Keratinocyte (primary cell): ENCODE data around the gene DDB1. TPM values are rescaled to one million over a fixed set of nuclear protein-coding genes. Genes with fewer than 3 reads are reported as not detected.

Source experiments
- DNase-seq: peaks from one replicate; pipeline ENCODE4 v3.0.0-alpha.2; 2011; ENCODE audit warnings: low read depth, missing footprints, low spot score
- FAIRE-seq: peaks from 2 replicates; lab custom pipeline; 2011; peaks lifted over from hg19 to GRCh38; lab: Jason Lieb, UNC
- H2AFZ ChIP-seq: 2 replicates; pipeline ENCODE4 v1.6.0; 2012; ENCODE audit warnings: low read length, control low read depth, inconsistent platforms; ENCODE audit not compliant: control insufficient read depth
- H3K27ac ChIP-seq: 2 replicates; pipeline ENCODE4 v1.5.1; 2011; ENCODE audit warnings: low read length; ENCODE audit not compliant: control insufficient read depth, insufficient read depth
- H3K27me3 ChIP-seq: 3 replicates; pipeline ENCODE4 v1.6.0; 2011; ENCODE audit warnings: low read length; ENCODE audit not compliant: control insufficient read depth, insufficient read depth; ENCODE audit errors: extremely low read depth
- H3K36me3 ChIP-seq, 2 experiments: 2 replicates in 1 of 2; 3 replicates in 1 of 2; pipeline ENCODE4 v1.5.1; 2011; ENCODE audit warnings: low read length in 2 of 2, mild to moderate bottlenecking in 1 of 2; ENCODE audit not compliant: control insufficient read depth in 2 of 2, insufficient read depth in 2 of 2; ENCODE audit errors: extremely low read depth in 1 of 2
- H3K4me1 ChIP-seq: 3 replicates; pipeline ENCODE4 v1.5.1; 2011; ENCODE audit warnings: low read length; ENCODE audit not compliant: control insufficient read depth, insufficient read depth; ENCODE audit errors: extremely low read depth
- H3K4me2 ChIP-seq: 3 replicates; pipeline ENCODE4 v1.6.0; 2011; ENCODE audit warnings: low read depth, low read length; ENCODE audit not compliant: control insufficient read depth, insufficient read depth; ENCODE audit errors: extremely low read depth
- H3K4me3 ChIP-seq, 3 experiments: fragments of 200-600 bp in 1 of 3; sonication (generic) in 1 of 3; 2 replicates in 2 of 3; 3 replicates in 1 of 3; pipeline ENCODE4 v1.5.1; 2011 to 2016; ENCODE audit warnings: low read length in 3 of 3, mild to moderate bottlenecking in 3 of 3, control low read depth in 2 of 3, inconsistent platforms in 1 of 3, low read depth in 1 of 3, mixed read lengths in 1 of 3, mixed run types in 1 of 3, moderate library complexity in 1 of 3; ENCODE audit not compliant: control insufficient read depth in 2 of 3, insufficient read depth in 2 of 3; ENCODE audit errors: extremely low read depth in 1 of 3
- H3K79me2 ChIP-seq: 2 replicates; pipeline ENCODE4 v1.6.0; 2012; ENCODE audit warnings: low read length; ENCODE audit not compliant: control insufficient read depth, insufficient read depth
- H3K9ac ChIP-seq: 3 replicates; pipeline ENCODE4 v1.6.0; 2011; ENCODE audit warnings: low read length; ENCODE audit not compliant: control insufficient read depth, insufficient read depth; ENCODE audit errors: extremely low read depth
- H3K9me1 ChIP-seq: 3 replicates; pipeline ENCODE4 v1.6.0; 2011; ENCODE audit warnings: low read length; ENCODE audit not compliant: control insufficient read depth, insufficient read depth; ENCODE audit errors: extremely low read depth
- H3K9me3 ChIP-seq: 2 replicates; pipeline ENCODE4 v1.5.1; 2012; ENCODE audit warnings: low read depth, low read length; ENCODE audit not compliant: control insufficient read depth
- H4K20me1 ChIP-seq: 3 replicates; pipeline ENCODE4 v1.6.0; 2011; ENCODE audit warnings: low read length; ENCODE audit not compliant: control insufficient read depth, insufficient read depth; ENCODE audit errors: extremely low read depth
- EZH2 ChIP-seq: IDR thresholded peaks from one replicate; pipeline ENCODE4 v1.6.1; 2012; ENCODE audit warnings: inconsistent platforms, mild to moderate bottlenecking, low read length, moderate library complexity
- dilution Hi-C: fragments of 300-500 bp; cut with MboI; formaldehyde crosslinking; loops from one replicate; pipeline ENCODE4 v1.7.0; 2020; ENCODE audit warnings: low sequenced_read_pairs; ENCODE audit not compliant: extremely low pct_ligation_motif_present
- polyA plus RNA-seq, 5 experiments: library from polyadenylated mRNA; depleted of rRNA in 3 of 5; stranded (reverse) in 3 of 5; stranded (forward) in 1 of 5; unstranded in 1 of 5; fragments of >200 nt; gene quantifications; 1 replicate in 1 of 5; 2 replicates in 3 of 5; 3 replicates in 1 of 5; pipeline versions ENCODE4 v1.2.1 to v1.2.3, GENCODE V29; 2011 to 2012; ENCODE audit warnings: missing spikeins in 2 of 5, low read depth in 1 of 5, low replicate concordance in 1 of 5
- TF ChIP-seq, protein P1 (sequence below), 3 experiments: IDR thresholded peaks in 1 of 3; conservative IDR thresholded peaks in 1 of 3; optimal IDR thresholded peaks in 1 of 3; 2 replicates in 2 of 3; 3 replicates in 1 of 3; pipeline versions ENCODE3 to v1.5.1; 2011; ENCODE audit warnings: low read length in 3 of 3, mild to moderate bottlenecking in 3 of 3, moderate library complexity in 2 of 3, control low read depth in 1 of 3, inconsistent platforms in 1 of 3; ENCODE audit not compliant: insufficient read depth in 2 of 3; ENCODE audit errors: extremely low read depth in 1 of 3

Gene DDB1
- polyA plus RNA-seq, 1 donor (not counting 4 experiments of a cell fraction or from before 2014, with no cell fraction given): 187 TPM

DNA sequence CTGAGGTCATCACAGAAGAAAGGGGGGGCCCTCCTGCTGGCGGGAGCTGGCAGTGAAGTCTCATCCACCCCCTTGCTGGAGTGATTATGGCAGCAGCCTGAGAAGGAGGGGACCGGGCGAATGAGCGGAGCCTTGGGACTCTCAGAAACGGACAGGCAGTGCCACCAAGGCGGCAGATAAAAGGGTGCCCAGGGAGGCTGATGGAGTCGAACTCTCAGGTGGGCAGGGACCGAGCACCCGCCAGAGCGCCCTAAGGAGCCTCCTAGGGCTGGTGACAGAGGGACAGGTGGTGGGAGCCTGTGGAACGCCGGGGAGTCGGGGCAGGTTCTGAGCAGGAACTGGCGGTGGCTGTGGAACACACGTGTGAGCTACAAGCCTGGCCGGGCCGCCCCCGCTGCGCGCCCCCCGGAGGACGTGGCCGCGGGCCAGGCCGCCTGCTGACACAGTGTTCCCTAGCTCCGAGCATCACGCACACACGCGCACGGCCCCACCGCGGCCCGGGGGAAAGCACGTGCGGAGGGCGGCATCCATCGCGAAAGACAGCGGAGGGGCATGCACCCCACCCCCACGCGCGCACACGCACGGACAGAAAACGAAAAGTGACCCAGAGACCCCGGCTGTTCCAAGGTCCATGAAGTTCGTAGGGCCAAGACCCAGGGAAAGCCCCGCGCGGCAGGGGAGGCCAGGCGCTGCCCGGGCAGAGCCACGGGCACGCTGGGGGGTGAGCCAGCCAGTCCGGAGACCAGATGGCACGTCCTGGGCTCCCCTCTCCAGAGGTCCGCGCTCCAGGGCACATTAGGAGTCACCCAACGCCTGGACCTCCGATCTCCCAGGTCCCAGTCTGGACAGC, 38.8 kb downstream of the DDB1 start:
- TF ChIP-seq, protein P1, sequence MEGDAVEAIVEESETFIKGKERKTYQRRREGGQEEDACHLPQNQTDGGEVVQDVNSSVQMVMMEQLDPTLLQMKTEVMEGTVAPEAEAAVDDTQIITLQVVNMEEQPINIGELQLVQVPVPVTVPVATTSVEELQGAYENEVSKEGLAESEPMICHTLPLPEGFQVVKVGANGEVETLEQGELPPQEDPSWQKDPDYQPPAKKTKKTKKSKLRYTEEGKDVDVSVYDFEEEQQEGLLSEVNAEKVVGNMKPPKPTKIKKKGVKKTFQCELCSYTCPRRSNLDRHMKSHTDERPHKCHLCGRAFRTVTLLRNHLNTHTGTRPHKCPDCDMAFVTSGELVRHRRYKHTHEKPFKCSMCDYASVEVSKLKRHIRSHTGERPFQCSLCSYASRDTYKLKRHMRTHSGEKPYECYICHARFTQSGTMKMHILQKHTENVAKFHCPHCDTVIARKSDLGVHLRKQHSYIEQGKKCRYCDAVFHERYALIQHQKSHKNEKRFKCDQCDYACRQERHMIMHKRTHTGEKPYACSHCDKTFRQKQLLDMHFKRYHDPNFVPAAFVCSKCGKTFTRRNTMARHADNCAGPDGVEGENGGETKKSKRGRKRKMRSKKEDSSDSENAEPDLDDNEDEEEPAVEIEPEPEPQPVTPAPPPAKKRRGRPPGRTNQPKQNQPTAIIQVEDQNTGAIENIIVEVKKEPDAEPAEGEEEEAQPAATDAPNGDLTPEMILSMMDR (optimal IDR thresholded peaks at IDR 0.05 in 1 of 3, IDR thresholded peaks at IDR 0.05 in 1 of 3, conservative IDR thresholded peaks at IDR 0.05 in 1 of 3; ENCODE audit: extremely low read depth in 1 of 3, insufficient read depth in 2 of 3, low read length in 3 of 3): peak in 1 of 3 experiments; percentile 14
- TF ChIP-seq EZH2: no peak
- Histone ChIP-seq H3K9ac (peak overlapping the region; percentile 75), H3K4me1 (peaks cover 36% of the 10 kb centered on the region), H3K27ac (no peak overlapping the region), H3K9me1 (peaks cover 3% of the 10 kb centered on the region), H3K4me2 (peak overlapping the region; percentile 92), H4K20me1 (peaks cover 10% of the 10 kb centered on the region), H3K27me3 (peaks cover 14% of the 10 kb centered on the region), H3K9me3 (no peaks in the 10 kb centered on the region), H2AFZ (peak overlapping the region; percentile 81), H3K36me3 (peaks cover 4 to 6% of the 10 kb centered on the region in 2 experiments), H3K4me3 (peak overlapping the region; percentile 32 to 67 (median 50)), H3K79me2 (no peaks in the 10 kb centered on the region)
- no peak for FAIRE-seq
- no peak for DNase-seq
- dilution Hi-C loops: no loop called here

DNA sequence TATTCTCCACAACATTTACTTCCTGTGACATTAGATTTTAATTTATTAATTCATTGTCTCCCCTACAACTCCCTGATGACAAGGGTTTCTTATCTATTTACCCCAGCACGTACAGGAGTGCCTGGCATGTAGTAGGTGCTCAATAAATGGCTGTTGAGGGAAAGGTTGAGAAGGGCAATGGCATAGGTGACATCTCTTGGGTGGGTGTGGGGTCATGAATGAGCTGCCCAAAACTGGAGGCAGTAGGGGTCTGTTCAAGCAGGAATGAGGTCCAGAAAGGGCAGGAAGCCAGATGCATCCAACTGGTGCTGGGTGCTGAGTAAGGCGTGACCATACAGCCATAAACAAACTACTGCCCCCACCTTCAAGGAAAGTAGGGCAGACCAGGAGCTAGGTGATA, 40.5 kb downstream of the DDB1 start:
- H3K9ac ChIP-seq: no peak overlapping the region
- dilution Hi-C loops: no loop called here
- H4K20me1 ChIP-seq: no peaks in the 10 kb centered on the region
- H3K9me3 ChIP-seq: no peaks in the 10 kb centered on the region
- TF ChIP-seq, protein P1 (optimal IDR thresholded peaks at IDR 0.05 in 1 of 3, IDR thresholded peaks at IDR 0.05 in 1 of 3, conservative IDR thresholded peaks at IDR 0.05 in 1 of 3; ENCODE audit: extremely low read depth in 1 of 3, insufficient read depth in 2 of 3, low read length in 3 of 3): no peak
- no peak for TF ChIP-seq EZH2
- FAIRE-seq (no peak), DNase-seq (no peak)
- H3K27me3 ChIP-seq: peaks cover 14% of the 10 kb centered on the region
- peaks cover 26% of the 10 kb centered on the region for H3K4me1 ChIP-seq
- H3K4me3 ChIP-seq: no peak overlapping the region
- H3K79me2 ChIP-seq: no peaks in the 10 kb centered on the region
- H3K36me3 ChIP-seq: no peaks in the 10 kb centered on the region
- no peak overlapping the region for H2AFZ ChIP-seq
- H3K4me2 ChIP-seq: no peak overlapping the region
- no peak overlapping the region for H3K27ac ChIP-seq
- H3K9me1 ChIP-seq: no peaks in the 10 kb centered on the region
